Measurements from ENCODE around the gene C11orf21.

The C11orf21 gene

DNA sequence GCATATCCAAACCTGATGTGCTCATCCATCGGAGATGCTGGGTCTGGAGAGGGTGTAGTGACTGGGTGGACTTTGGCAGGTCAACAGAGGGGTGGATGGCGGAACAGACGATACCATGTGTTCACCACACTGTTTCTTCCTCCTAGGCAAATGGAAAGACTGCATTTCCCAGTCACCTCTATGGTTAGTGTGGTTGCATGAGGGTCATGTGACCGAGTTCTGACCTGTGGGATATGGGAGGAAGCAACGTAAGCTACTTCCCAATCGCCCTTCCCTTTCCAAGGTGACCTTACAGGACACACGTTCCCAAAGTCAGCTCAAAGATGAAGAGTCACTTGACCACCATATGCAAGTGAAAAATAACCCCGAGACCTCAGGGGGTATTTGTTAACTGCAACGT lies 27.8 kb upstream of the C11orf21 start:
- Mint-ChIP-seq H3K27me3 (peaks cover 55% of the 10 kb centered on the region), H3K9me3 (peaks cover 0 to 16% of the 10 kb centered on the region in 2 donors), H3K4me3 (no peak overlapping the region), H3K27ac (no peak overlapping the region), H3K4me1 (no peaks in the 10 kb centered on the region)
- ATAC-seq (no peak), DNase-seq (no peak)

DNA sequence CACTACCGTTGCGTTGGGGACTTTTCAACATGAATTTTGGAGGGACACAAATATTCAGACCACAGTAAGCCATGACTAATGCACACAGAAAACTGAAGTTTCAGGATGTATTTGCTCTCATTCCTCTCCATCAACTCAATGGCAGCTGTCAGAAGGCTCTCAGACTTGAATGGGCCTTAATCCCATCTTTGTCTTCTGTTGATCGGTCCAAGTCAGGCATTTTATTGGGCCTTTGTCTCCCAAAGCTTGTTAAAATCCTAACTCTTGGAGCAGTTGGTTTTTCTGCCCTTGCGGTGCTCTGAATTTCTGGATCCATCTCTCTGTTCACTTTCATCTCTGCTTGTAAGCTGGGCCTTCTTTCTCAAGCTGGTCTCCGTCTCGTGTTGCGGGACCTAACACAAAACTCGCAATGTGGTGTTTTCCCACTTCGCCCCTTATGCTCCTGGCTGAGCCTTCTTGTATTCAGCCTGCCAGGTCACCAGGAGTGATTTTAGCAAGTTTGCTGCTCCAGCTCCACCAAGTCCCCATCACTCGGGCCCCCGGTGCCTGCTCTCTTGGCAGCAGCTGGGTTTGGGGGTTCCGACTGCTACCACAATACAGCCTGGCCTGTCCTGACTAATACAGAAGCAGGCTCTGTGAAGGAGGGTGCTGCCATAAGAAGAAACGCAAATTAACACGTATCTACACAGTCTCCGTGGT lies 27.1 kb upstream of the C11orf21 start:
- H3K9me3 Mint-ChIP-seq: peaks cover 0 to 16% of the 10 kb centered on the region in 2 donors
- no peak overlapping the region for H3K4me3 Mint-ChIP-seq
- DNase-seq: no peak
- peaks cover 55% of the 10 kb centered on the region for H3K27me3 Mint-ChIP-seq
- no peak for ATAC-seq
- no peaks in the 10 kb centered on the region for H3K4me1 Mint-ChIP-seq
- H3K27ac Mint-ChIP-seq: no peak overlapping the region

DNA sequence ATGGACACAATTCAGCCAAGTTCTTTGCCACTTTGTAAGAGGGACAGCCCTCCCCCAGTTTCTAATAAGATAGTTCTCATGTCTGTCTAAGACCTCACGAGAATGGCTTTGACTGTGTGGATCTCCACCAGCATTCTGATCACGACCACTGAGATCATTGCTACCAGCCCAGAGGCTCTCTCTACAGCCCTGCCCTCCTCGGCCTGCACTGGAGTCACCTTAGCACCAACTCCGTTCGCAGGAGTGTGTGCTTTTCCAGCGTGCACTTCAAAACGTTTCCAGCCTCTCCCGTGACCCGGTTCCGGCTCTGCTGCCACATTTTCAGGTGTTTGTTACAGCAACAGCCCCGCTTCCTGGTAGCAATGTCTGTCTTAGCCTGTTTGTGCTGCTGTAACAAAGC lies 26.3 kb upstream of the C11orf21 start:
- no peak overlapping the region for H3K27ac Mint-ChIP-seq
- H3K4me1 Mint-ChIP-seq: no peaks in the 10 kb centered on the region
- no peak overlapping the region for H3K4me3 Mint-ChIP-seq
- H3K9me3 Mint-ChIP-seq: peaks cover 0 to 16% of the 10 kb centered on the region in 2 donors
- ATAC-seq (no peak), DNase-seq (no peak)
- peaks cover 55% of the 10 kb centered on the region for H3K27me3 Mint-ChIP-seq

DNA sequence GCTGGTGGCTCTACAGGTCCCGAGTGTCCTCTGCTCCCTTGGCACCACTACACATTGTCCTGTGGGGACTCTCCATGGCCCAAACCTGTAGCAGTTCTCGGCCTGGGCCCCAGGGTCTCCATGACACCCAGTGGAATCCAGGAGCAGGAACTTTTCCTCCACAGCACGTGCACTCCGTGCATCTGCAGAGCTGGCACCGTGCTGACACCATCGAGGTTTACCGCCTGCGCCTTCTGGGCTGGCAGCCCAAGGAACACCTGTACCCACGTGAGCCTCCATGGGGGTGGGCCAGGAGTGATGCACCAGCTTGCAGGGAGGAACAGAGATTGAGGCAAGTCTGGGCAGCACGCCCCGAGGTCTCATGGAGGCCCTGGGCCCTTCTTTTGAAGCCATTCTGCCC lies 25.3 kb upstream of the C11orf21 start:
- H3K27me3 Mint-ChIP-seq: peaks cover 55% of the 10 kb centered on the region
- H3K4me1 Mint-ChIP-seq: no peaks in the 10 kb centered on the region
- H3K9me3 Mint-ChIP-seq: peaks cover 0 to 16% of the 10 kb centered on the region in 2 donors
- no peak for ATAC-seq
- H3K4me3 Mint-ChIP-seq: no peak overlapping the region
- no peak for DNase-seq
- H3K27ac Mint-ChIP-seq: no peak overlapping the region

DNA sequence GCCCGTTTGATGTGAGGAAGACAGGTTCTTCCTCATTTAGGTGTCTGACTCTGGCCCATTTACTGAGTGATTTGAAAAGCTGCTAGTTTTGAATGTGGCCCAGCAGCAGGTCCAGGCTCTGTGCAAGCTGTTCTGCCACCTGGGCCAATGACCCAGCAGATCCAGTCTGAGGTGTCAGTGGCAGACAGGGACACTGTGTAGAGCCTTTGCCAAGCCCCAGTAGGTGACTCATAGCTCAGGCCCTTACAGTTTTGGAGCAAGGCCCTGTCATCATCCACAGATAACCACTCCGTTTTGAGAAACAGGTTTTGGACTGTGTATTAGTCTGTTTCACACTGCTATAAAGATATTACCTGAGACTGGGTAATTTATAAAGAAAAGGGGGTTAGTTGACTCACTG lies 24.0 kb upstream of the C11orf21 start:
- ATAC-seq: no peak
- peaks cover 0 to 4% of the 10 kb centered on the region in 2 donors for H3K9me3 Mint-ChIP-seq
- DNase-seq: no peak
- H3K4me1 Mint-ChIP-seq: no peaks in the 10 kb centered on the region
- no peak overlapping the region for H3K4me3 Mint-ChIP-seq
- H3K27me3 Mint-ChIP-seq: peaks cover 45% of the 10 kb centered on the region
- H3K27ac Mint-ChIP-seq: no peak overlapping the region

DNA sequence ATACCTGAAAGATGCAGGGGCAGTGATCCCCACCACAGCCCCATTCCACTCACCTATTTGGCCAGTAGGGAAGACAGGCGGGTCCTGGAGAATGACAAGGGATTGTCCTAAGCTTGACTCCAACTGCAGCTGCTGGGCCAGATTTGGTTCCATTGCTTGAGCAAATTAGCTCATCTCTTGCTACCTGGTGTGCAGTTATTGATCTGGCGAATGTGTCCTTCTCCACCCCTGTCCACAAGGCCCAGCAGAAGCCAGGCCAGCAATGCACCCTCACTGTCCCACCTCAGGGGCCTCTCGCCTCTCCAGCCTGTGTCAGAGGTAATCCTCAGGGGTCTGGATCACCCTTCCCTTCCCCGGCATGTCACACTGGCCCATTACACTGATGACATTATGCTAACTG lies 23.4 kb upstream of the C11orf21 start:
- Mint-ChIP-seq H3K4me1 (no peaks in the 10 kb centered on the region), H3K4me3 (no peak overlapping the region), H3K27ac (no peak overlapping the region), H3K9me3 (no peaks in the 10 kb centered on the region), H3K27me3 (peaks cover 39% of the 10 kb centered on the region)
- ATAC-seq: no peak
- no peak for DNase-seq

DNA sequence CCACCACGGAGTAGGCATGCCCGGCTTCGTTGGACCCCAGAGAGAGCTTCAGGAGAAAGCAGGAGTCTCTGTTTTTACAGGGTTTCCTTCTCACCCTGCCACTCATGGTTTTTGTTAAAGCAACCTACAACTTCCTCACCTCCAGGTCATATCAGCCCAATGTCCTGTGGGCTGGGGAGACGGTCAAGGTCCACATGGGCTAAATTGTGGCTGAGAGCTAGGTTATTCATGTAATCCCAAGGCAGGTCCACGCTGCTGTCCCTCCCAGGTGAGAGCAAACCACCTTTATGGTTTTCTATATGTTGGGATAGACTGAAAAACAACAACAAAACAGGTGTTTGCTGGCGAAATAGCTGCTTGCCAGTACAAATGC lies 19.6 kb upstream of the C11orf21 start:
- Mint-ChIP-seq H3K27me3 (peaks cover 14% of the 10 kb centered on the region), H3K4me1 (peaks cover 12% of the 10 kb centered on the region), H3K9me3 (no peaks in the 10 kb centered on the region), H3K4me3 (no peak overlapping the region), H3K27ac (peak overlapping the region in 1 of 2 donors; percentile 28)
- ATAC-seq (no peak), DNase-seq (no peak)

DNA sequence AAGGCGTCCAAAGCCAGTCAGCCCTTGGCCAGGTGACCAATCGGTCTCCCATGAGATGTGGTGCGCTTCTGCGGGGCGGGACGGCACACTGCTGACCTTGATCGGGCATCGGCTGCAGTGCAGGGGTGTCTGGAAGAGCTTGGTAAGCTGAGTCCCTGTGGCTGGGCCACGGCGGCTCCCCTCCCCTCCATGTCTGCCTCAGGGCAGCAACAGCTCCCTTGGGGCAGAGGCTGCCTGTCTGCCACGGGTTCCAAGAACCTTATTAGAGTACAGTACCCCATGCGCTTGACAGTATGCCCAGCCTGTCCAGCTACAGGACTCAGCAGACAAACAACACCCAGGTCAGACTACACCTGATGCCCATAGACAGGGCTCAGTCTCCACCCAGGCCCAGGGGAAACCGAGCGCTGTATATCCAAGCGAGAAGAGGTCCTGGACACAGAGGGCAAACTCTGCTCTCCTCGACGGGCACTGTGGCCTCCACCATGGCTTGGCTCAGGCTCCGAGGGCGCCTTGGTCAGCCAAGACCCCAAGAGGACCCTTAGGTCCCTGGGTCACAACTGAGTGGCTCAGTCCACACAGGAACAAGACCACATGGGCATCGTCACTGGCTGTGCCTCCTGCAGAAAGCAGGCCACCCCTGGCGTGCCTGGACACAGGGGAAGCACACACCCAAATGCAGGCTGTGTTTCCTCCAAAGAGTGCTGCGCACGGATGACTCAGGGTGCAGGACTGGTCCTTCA lies 19.0 kb upstream of the C11orf21 start:
- H3K27ac Mint-ChIP-seq: no peak overlapping the region

DNA sequence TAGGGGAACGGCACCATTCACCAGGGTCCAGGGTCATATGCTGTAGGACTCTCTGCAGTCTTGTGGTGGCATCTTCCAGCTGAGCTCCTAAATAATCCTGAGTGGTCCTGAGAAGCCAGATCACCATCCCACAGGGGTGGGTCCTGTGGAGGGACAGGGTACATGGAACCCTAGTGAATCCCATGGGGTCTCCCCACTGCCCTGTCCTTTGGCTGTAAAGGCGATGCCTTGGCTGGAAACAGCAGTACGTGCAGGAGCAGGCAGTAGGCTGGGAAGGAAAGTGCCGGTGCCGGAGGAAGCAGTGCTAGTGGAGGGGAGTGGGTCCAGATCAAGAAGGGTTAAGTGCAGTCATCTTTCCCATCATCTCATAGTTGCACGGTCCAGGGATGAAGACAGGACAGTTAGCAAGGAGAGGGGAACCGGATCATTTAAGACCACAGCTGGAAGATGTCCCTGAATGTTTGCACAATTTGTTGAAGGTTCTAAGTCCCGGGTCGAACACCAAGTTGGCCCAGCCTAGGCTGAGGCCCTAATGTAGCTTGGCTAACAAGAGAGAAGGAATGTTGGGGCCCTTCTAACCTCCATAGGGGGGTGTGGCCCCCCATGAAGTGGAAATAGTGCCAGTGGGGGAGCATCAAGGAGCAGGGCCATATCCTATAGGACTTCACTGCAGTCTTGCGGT lies 18.2 kb upstream of the C11orf21 start:
- Mint-ChIP-seq H3K27me3 (peaks cover under 1% of the 10 kb centered on the region), H3K4me1 (peaks cover 20% of the 10 kb centered on the region), H3K4me3 (no peak overlapping the region), H3K9me3 (no peaks in the 10 kb centered on the region), H3K27ac (no peak overlapping the region)
- DNase-seq (no peak), ATAC-seq (no peak)

More for the DNA sequence above, 19.0 kb upstream of the C11orf21 start:
- peaks cover 9% of the 10 kb centered on the region for H3K27me3 Mint-ChIP-seq
- H3K9me3 Mint-ChIP-seq: no peaks in the 10 kb centered on the region
- H3K4me1 Mint-ChIP-seq: peaks cover 14% of the 10 kb centered on the region
- DNase-seq: no peak
- H3K4me3 Mint-ChIP-seq: no peak overlapping the region
- peak; percentile 26 for ATAC-seq

DNA sequence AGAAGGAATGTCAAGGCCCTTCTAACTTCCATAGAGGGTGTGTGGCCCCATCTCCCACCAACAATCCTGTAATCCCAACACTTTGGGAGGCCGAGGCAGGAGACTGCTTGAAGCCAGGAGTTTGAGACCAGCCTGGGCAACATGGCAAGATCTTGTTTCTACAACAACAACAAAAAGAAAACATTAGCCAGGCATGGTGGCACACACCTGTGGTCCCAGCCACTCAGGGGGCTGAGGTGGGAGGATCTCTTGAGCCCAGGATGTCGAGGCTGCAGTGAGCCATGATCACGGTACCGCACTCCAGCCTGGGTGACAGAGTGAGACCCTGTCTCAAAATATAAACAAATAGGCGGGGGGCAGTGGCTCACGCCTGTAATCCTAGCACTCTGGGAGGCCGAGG lies 17.0 kb upstream of the C11orf21 start:
- no peaks in the 10 kb centered on the region for H3K27me3 Mint-ChIP-seq
- peaks cover 29% of the 10 kb centered on the region for H3K4me1 Mint-ChIP-seq
- DNase-seq (no peak), ATAC-seq (no peak)
- H3K27ac Mint-ChIP-seq: no peak overlapping the region
- no peak overlapping the region for H3K4me3 Mint-ChIP-seq
- H3K9me3 Mint-ChIP-seq: no peaks in the 10 kb centered on the region

DNA sequence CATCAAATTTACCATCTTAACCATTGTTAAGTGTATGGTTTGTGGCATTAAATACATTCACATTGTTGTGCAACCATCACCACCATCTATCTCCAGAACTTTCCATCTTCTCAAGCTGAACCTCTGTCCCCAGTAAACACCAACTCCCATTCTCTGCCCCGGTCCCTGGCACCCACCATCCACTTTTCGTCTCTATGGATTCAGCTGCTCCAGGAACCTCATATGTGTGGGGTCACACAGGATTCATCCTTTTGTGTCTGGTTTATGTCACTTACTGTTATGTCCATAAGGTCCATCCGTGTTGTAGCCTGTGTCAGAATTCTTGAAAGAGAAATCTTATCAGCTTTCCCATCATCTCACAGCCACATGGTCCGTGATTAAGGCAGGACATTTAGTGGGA lies 16.4 kb upstream of the C11orf21 start:
- no peaks in the 10 kb centered on the region for H3K9me3 Mint-ChIP-seq
- no peak for DNase-seq
- H3K4me3 Mint-ChIP-seq: no peak overlapping the region
- H3K27me3 Mint-ChIP-seq: no peaks in the 10 kb centered on the region
- ATAC-seq: no peak
- peaks cover 34% of the 10 kb centered on the region for H3K4me1 Mint-ChIP-seq
- no peak overlapping the region for H3K27ac Mint-ChIP-seq

DNA sequence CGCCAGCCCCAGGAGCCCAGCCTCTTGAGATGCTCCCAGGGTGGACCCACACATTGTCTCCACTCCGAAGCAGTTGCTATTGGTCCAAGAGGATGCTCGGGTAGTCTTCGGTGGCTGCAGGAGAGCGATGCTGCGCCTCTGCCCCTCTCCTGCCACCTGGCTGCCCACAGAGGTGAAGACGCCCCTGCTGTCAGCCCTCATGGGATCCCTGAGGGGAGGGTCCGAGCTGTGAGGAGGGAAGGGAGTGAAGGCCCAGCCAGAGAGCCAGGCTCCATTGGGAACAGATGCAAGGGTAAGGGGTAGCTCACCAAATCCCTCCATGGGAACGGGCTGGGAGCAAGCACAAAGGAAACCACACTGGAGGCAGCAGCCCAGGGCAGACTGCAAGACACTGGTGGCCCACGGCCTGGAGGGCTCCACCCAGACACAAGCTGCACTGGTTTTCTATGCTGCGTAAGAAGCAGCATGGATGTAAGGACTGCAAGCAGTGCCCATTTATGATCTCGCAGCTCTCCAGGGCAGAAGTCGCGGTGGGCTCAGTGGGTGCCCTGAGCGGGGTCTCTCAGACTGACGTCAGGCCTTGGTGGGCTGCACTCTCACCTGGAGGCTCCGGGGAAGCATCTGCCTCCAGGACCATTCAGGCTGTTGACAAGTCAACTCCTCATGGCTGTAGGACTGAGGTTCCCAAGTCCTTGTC lies 15.8 kb upstream of the C11orf21 start:
- H3K4me3 Mint-ChIP-seq: no peak overlapping the region
- no peaks in the 10 kb centered on the region for H3K27me3 Mint-ChIP-seq
- ATAC-seq (no peak), DNase-seq (no peak)
- H3K27ac Mint-ChIP-seq: no peak overlapping the region
- peaks cover 39% of the 10 kb centered on the region for H3K4me1 Mint-ChIP-seq
- no peaks in the 10 kb centered on the region for H3K9me3 Mint-ChIP-seq

DNA sequence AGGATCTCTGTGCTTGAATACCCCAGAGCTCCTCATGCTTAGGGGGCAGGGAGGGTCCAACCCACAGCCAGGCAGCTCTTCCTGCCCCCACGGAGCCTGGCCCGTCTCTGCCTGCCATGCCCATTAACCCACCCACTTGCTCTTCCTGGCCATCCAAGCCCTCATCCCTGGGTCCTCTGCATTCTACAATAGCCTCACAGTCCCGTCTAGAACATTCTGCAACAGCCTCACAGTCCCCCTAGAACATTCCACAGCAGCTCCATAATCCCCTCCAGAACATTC lies 15.2 kb upstream of the C11orf21 start:
- Mint-ChIP-seq H3K4me1 (peaks cover 45% of the 10 kb centered on the region), H3K27me3 (no peaks in the 10 kb centered on the region), H3K4me3 (no peak overlapping the region), H3K9me3 (no peaks in the 10 kb centered on the region), H3K27ac (no peak overlapping the region)
- no peak for DNase-seq
- ATAC-seq: no peak

DNA sequence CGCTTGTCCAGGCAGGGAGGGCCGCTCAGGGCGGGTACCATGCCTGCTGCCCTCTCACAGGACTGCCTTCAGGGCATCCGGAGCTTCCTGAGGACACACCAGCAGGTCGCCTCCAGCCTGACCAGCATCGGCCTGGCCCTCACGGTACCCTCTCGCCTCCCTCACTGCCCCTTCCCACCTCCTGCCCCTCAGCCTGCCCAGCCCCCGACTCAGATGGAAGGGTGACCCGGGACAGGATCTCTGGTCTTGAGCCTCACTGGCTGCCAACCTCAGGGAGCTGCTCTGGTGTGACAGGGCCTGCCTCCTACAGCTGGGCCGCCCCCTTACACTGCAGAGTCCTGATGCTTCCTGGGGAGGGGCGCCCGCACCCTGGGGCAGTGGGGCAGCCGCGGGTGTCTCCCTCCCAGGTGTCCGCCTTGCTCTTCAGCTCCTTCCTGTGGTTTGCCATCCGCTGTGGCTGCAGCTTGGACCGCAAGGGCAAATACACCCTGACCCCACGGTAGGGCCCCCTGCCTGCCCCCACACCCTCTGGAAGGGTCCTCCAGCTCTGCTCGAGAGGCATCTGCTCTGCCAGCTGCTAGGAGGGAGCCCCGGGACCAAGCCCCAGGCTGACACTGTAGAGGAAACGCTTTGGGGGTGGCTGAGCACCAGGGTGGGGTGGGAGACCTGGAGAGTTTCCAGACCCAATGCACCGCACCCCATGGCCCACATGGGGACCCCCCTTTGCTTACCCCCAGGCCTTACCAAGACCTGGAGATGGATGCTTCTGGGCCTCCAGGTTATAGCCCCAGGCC lies 14.6 kb upstream of the C11orf21 start:
- Mint-ChIP-seq H3K9me3 (no peaks in the 10 kb centered on the region), H3K27ac (peak overlapping the region in 1 of 2 donors; percentile 59), H3K4me3 (no peak overlapping the region), H3K27me3 (no peaks in the 10 kb centered on the region), H3K4me1 (peaks cover 51% of the 10 kb centered on the region)
- ATAC-seq (peak; percentile 37), DNase-seq (no peak)

Data from stimulated activated naive CD8-positive, alpha-beta T cell treated with anti-CD3 and anti-CD28 coated beads, Interleukin-15, amount 100 ng/mL, for 72 hours (primary cell).